A549 (cell line): Measurements from ENCODE around the gene KCTD11. TPM values are rescaled to one million over a fixed set of nuclear protein-coding genes. Genes with fewer than 3 reads are reported as not detected.
A peak's percentile ranks its signal among the peaks of the same experiment; 100 is the strongest.

Experiments
- ATAC-seq, 2 experiments: fragments of 200-7000 bp in 1 of 2; fragments of >200 bp in 1 of 2; cut with Nextera tagmentation in 1 of 2; cut with Tn5 transposase in 1 of 2; 3 replicates each; pipeline versions ENCODE4 v1.8.0 to v1.9.1; 2018 to 2020; ENCODE audit warnings: mild to moderate bottlenecking in 1 of 2, moderate library complexity in 1 of 2
- CTCF ChIA-PET: fragments of 300-600 bp; sonication (Branson Sonifier 250); formaldehyde crosslinking; extraction: SDS; loops from one replicate; lab custom pipeline; 2021; ENCODE audit warnings: antibody characterized with exemption, inconsistent platforms; lab: Yijun Ruan, JAX
- POLR2A ChIA-PET: fragments of 350-600 bp; formaldehyde crosslinking; extraction: SDS; loops from one replicate; lab custom pipeline; 2021; ENCODE audit warnings: antibody characterized with exemption, inconsistent platforms; lab: Yijun Ruan, JAX
- DNase-seq, 2 experiments: peaks; one replicate each; pipeline versions ENCODE4 v3.0.0 to v3.0.0-alpha.2; 2011 to 2016; ENCODE audit warnings: low read depth in 1 of 2, low spot score in 1 of 2
- FAIRE-seq: peaks from 2 replicates; lab custom pipeline; 2011; peaks lifted over from hg19 to GRCh38; lab: Jason Lieb, UNC
- H3K27ac ChIP-seq, 2 experiments: fragments of >200 bp; sonication (Bioruptor Twin); formaldehyde crosslinking; 3 replicates each; pipeline ENCODE4 v1.5.1; 2016 to 2017
- H3K4me1 ChIP-seq: fragments of >200 bp; sonication (Bioruptor Twin); formaldehyde crosslinking; 3 replicates; pipeline ENCODE4 v1.6.1; 2016
- H3K4me2 ChIP-seq: fragments of >200 bp; sonication (Bioruptor Twin); formaldehyde crosslinking; 3 replicates; pipeline ENCODE4 v1.6.1; 2016
- H3K4me3 ChIP-seq: fragments of >200 bp; sonication (Bioruptor Twin); formaldehyde crosslinking; 3 replicates; pipeline ENCODE4 v1.5.1; 2016
- H3K9me3 ChIP-seq: fragments of >200 bp; sonication (Bioruptor Twin); formaldehyde crosslinking; 3 replicates; pipeline ENCODE4 v1.6.1; 2016
- EHF ChIP-seq: fragments of 250-450 bp; sonication (Bioruptor Pico); IDR thresholded peaks from 2 replicates; pipeline ENCODE4 v1.5.0; 2020; ENCODE audit warnings: mild to moderate bottlenecking
- EHMT2 ChIP-seq: fragments of 200-600 bp; sonication (generic); IDR thresholded peaks from 2 replicates; pipeline ENCODE4 v1.6.1; 2016; ENCODE audit warnings: antibody characterized with exemption, low read depth, mild to moderate bottlenecking, moderate library complexity
- EP300 ChIP-seq, 2 experiments: fragments of >200 bp; sonication (Bioruptor Twin); formaldehyde crosslinking; IDR thresholded peaks; 2 replicates in 1 of 2; 3 replicates in 1 of 2; pipeline ENCODE4 v1.6.1; 2016 to 2017
- FOSB ChIP-seq: fragments of 250-450 bp; sonication (Bioruptor Pico); IDR thresholded peaks from 2 replicates; pipeline ENCODE4 v1.5.0; 2020; ENCODE audit warnings: mild to moderate bottlenecking, moderate library complexity
- FOSL2 ChIP-seq, 2 experiments: fragments of 450-650 bp in 1 of 2; fragments of >200 bp in 1 of 2; sonication (Bioruptor Twin) in 1 of 2; formaldehyde crosslinking; IDR thresholded peaks; 2 replicates each; pipeline versions ENCODE4 v1.5.0 to v1.6.1; 2016 to 2020; ENCODE audit warnings: mild to moderate bottlenecking in 1 of 2, moderate library complexity in 1 of 2
- FOXS1 ChIP-seq: fragments of 250-450 bp; sonication (Bioruptor Pico); IDR thresholded peaks from 2 replicates; pipeline ENCODE4 v1.5.0; 2020; ENCODE audit warnings: mild to moderate bottlenecking, moderate library complexity
- RAD21 ChIP-seq, 2 experiments: fragments of >200 bp in 1 of 2; sonication (Bioruptor Twin) in 1 of 2; formaldehyde crosslinking in 1 of 2; IDR thresholded peaks in 1 of 2; conservative IDR thresholded peaks in 1 of 2; 2 replicates in 1 of 2; 3 replicates in 1 of 2; pipeline ENCODE4 v1.6.1; 2012 to 2018; ENCODE audit warnings: inconsistent platforms in 1 of 2
- RCOR1 ChIP-seq: fragments of 150-350 bp; IDR thresholded peaks from 2 replicates; pipeline ENCODE4 v1.6.1; 2014; ENCODE audit warnings: antibody characterized with exemption, low read length, low read depth
- SMC3 ChIP-seq: fragments of >200 bp; sonication (Bioruptor Twin); formaldehyde crosslinking; IDR thresholded peaks from 3 replicates; pipeline ENCODE4 v1.6.1; 2018; ENCODE audit warnings: inconsistent platforms
- TP53 ChIP-seq: fragments of 250-450 bp; sonication (Bioruptor Pico); IDR thresholded peaks from 2 replicates; pipeline ENCODE4 v1.5.0; 2021; ENCODE audit warnings: mild to moderate bottlenecking, moderate library complexity
- WGBS: methylation state at CpG from one replicate; pipeline ENCODE4 v1.1.6; 2017; ENCODE audit errors: missing lambda C conversion rate; 5-methylcytosine and 5-hydroxymethylcytosine counted together
- polyA plus RNA-seq, 4 experiments: library from polyadenylated mRNA; depleted of rRNA in 3 of 4; stranded (reverse); fragments of >200 nt; fragmentation: RNase III in 1 of 4; extraction: RNeasy Plus Mini Kit Qiagen cat#74134 plus additional on column Dnase treatment in 1 of 4; gene quantifications; 2 replicates in 3 of 4; 3 replicates in 1 of 4; pipeline ENCODE4 v1.2.3, GENCODE V29; 2011 to 2017
- TF ChIP-seq, protein P1 (sequence below): fragments of >200 bp; sonication (Bioruptor Twin); formaldehyde crosslinking; IDR thresholded peaks from 3 replicates; pipeline ENCODE4 v1.5.1; 2016
- TF ChIP-seq, protein P2 (sequence below): fragments of >200 bp; sonication (Bioruptor Twin); formaldehyde crosslinking; IDR thresholded peaks from 3 replicates; pipeline ENCODE4 v1.6.1; 2016

Gene KCTD11
- polyA plus RNA-seq, 2 of the 4 experiments (the other 2 are of a cell fraction), result 6.1 to 10.3 TPM

DNA sequence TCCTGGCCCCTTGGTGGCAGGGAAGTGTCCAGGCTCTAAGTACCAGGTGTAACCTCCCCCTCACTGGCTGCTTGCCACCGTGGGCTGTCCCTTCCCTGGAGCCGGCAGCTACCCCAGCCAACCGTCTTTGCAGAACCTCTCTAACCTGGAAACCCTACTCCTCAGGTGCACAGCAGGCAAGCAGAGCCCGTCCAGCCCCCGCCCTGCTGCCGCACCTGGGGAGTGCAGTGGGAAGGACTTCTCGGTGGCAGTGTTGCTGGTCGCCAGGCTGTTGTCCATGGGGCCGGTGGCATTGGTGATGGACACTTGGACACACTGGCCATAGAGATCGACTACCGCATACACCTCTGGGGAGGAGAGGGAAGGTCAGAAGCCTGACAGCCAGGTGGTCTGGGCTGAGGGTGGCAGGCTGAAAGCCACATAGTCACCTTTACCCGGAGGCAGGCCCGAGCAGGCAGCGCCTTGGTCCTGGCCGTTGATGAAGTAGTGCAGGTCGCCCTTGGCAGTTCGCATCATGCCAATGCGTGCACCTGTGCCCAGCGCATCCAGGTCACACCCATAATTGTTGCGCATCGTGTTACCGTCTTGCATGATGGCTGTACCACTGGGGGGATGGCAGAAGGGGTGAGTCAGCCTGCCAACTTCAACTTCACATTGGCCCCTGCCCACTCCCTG, 29.3 kb upstream of the KCTD11 start:
- FAIRE-seq, result no peak
- WGBS, result 96% methylated on average over 22 of the region's 22 CpGs

DNA sequence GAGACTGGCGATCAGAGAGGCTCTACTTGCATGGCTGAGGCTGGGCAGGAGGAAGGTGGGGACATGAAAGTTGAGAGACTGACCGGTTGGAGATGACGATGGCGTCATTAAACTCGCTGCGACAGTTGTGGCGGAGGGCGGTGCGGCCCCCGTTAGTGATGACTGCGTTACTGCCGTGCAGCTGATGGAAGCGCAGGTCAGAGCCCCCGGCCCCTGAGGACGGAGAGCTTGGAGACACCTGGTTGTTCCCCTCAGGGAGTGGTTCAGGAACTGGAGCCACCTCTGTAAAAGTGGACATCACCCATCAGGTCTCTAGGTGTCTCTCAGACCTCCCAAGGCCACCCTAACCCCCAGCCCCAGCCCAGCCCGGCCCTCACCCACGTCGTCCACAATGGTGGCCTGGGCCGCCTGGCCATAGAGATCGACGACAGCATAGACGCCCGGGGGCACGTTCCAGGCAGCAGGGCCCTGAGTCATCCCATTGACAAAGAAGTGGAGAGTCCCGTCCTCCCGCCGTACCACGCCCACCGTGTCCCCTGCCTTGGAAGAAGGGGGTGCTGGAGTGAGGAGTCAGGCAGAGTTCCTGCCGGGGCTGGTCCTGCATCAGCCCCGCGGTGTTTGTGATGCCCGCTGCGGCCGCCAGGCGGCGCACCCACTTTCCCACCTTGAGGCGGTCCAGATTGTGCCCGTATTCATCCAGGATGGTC, 28.1 kb upstream of the KCTD11 start:
- POLR2A ChIA-PET, result no interaction called here
- DNase-seq (peak; percentile 53 to 83), ATAC-seq (peak; percentile 40 to 82; a peak in 5 of 6 replicates), FAIRE-seq (no peak)
- Histone ChIP-seq H3K27ac (no peak overlapping the region), H3K4me1 (peaks cover 10% of the 10 kb centered on the region; the same call in 2 of the 3 replicates), H3K9me3 (no peaks in the 10 kb centered on the region), H3K4me2 (no peak overlapping the region), H3K4me3 (no peak overlapping the region)
- TF ChIP-seq, protein P1, sequence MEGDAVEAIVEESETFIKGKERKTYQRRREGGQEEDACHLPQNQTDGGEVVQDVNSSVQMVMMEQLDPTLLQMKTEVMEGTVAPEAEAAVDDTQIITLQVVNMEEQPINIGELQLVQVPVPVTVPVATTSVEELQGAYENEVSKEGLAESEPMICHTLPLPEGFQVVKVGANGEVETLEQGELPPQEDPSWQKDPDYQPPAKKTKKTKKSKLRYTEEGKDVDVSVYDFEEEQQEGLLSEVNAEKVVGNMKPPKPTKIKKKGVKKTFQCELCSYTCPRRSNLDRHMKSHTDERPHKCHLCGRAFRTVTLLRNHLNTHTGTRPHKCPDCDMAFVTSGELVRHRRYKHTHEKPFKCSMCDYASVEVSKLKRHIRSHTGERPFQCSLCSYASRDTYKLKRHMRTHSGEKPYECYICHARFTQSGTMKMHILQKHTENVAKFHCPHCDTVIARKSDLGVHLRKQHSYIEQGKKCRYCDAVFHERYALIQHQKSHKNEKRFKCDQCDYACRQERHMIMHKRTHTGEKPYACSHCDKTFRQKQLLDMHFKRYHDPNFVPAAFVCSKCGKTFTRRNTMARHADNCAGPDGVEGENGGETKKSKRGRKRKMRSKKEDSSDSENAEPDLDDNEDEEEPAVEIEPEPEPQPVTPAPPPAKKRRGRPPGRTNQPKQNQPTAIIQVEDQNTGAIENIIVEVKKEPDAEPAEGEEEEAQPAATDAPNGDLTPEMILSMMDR, result peak; percentile 78
- TF ChIP-seq SMC3 (peak; percentile 66), FOSB (CRISPR knock-in tag) (no peak), RAD21 (conservative IDR thresholded peaks at IDR 0.05 in 1 of 2, IDR thresholded peaks at IDR 0.05 in 1 of 2) (peak; percentile 44 to 58; a peak in 3 of 5 replicates)
- CTCF ChIA-PET, result interaction anchor here (0.7 to 23.9 kb wide), 18 partner anchors 9 to 279 kb away, joined by 3 to 433 read pairs (median 4); partner anchors contain the start of genes ACAP1, GPS2 and SLC16A11
- 64% methylated on average over 33 of the region's 39 CpGs for WGBS

More for the DNA sequence above, 29.3 kb upstream of the KCTD11 start:
- ChIA-PET POLR2A (interaction anchor here (1.3 kb wide), 1 partner anchor 10 kb away, joined by 5 read pairs; no protein-coding TSS in a partner anchor), CTCF (interaction anchor here (0.5 to 23.9 kb wide), 11 partner anchors 9 to 238 kb away, joined by 3 to 433 read pairs (median 5); partner anchors contain the start of genes ACAP1 and TMEM95)
- H3K9me3 ChIP-seq, result no peaks in the 10 kb centered on the region
- H3K4me3 ChIP-seq, result no peak overlapping the region
- ATAC-seq, result no peak
- no peak for DNase-seq
- H3K4me1 ChIP-seq, result peaks cover 1% of the 10 kb centered on the region; the same call in 1 of the 3 replicates
- H3K4me2 ChIP-seq, result no peak overlapping the region
- H3K27ac ChIP-seq, result no peak overlapping the region
- TF ChIP-seq EHF (CRISPR knock-in tag) (no peak), FOSL2 (IDR thresholded peaks at IDR 0.05) (no peak), FOSL2 (CRISPR knock-in tag; IDR thresholded peaks at IDR 0.05) (no peak), RCOR1 (no peak), EP300 (IDR thresholded peaks at IDR 0.05) (no peak), TP53 (CRISPR knock-in tag) (no peak)

DNA sequence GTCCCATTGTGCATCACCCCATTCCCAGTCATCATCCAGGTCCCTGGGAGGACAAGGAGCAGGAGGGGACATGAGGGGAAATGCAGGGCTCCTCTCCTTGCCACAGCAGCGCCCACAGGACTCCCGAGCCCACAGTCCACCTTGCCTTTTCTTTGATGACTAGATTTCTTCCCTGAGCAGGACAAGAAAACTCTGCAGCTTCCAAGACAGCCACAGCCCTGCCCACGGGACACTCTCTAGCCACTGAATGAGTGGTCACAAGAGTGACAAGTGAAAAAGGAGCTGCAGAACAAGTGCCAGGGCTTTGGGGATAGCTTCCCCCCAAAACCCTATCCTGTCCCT, 27.6 kb upstream of the KCTD11 start:
- FAIRE-seq (no peak), DNase-seq (no peak), ATAC-seq (no peak)
- no peak overlapping the region for H3K27ac ChIP-seq
- WGBS, result 68% methylated on average over 3 of the region's 3 CpGs
- no peak overlapping the region for H3K4me3 ChIP-seq
- TF ChIP-seq FOXS1 (CRISPR knock-in tag) (no peak), EHMT2 (no peak), FOSL2 (IDR thresholded peaks at IDR 0.05) (no peak), FOSL2 (CRISPR knock-in tag; IDR thresholded peaks at IDR 0.05) (no peak)
- TF ChIP-seq, protein P2, sequence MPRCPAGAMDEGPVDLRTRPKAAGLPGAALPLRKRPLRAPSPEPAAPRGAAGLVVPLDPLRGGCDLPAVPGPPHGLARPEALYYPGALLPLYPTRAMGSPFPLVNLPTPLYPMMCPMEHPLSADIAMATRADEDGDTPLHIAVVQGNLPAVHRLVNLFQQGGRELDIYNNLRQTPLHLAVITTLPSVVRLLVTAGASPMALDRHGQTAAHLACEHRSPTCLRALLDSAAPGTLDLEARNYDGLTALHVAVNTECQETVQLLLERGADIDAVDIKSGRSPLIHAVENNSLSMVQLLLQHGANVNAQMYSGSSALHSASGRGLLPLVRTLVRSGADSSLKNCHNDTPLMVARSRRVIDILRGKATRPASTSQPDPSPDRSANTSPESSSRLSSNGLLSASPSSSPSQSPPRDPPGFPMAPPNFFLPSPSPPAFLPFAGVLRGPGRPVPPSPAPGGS, result no peak
- TF ChIP-seq, protein P1, result peak; percentile 36; the same call in 2 of the 3 replicates
- H3K4me2 ChIP-seq, result no peak overlapping the region
- CTCF ChIA-PET, result interaction anchor here (0.6 to 23.9 kb wide), 15 partner anchors 9 to 280 kb away, joined by 3 to 433 read pairs (median 3); partner anchors contain the start of genes ACAP1, GPS2 and SLC16A11
- no peaks in the 10 kb centered on the region for H3K9me3 ChIP-seq
- peaks cover 10% of the 10 kb centered on the region; the same call in 2 of the 3 replicates for H3K4me1 ChIP-seq
- POLR2A ChIA-PET, result no interaction called here
